Prostate gland (tissue), 2 donors: ENCODE data around the gene IL15RA. TPM values are rescaled to one million over a fixed set of nuclear protein-coding genes. Genes with fewer than 3 reads are reported as not detected.

Experiments
- small RNA-seq, 2 donors: library from RNA; depleted of rRNA; stranded (forward); fragments of <200 nt; gene quantifications; one replicate each; pipeline ENCODE3, GENCODE V24; 2016
- total RNA-seq, 2 donors: library from RNA; depleted of rRNA; stranded (reverse); fragments of >200 nt; gene quantifications; one replicate each; pipeline ENCODE4 v1.1.0, GENCODE V29; 2016

IL15RA gene
- total RNA-seq, 2 donors from 2014 or later = 11.7 to 18.5 TPM

Small RNAs within 50 kb of the gene (small RNA-seq; reads per million reads assigned to genes)
- 0 reads per million in 2 donors for gene RF00397

Other genes starting within 250 kb of the IL15RA start
- gene GDI2, start 164.1 kb downstream of the IL15RA start, total RNA-seq = 100 to 1,000 TPM; 186 to 218 TPM
- 10 to 100 TPM; 14.4 to 20.1 TPM for gene ANKRD16, start 87.7 kb downstream of the IL15RA start, total RNA-seq
- gene FBH1, start 87.3 kb downstream of the IL15RA start, total RNA-seq = 100 to 1,000 TPM in 1 of 2 donors, 10 to 100 TPM in 1; 75.0 to 172 TPM
- gene IL2RA, start 84.8 kb upstream of the IL15RA start, total RNA-seq = 1 to 10 TPM in 1 of 2 donors, not detected in 1; 1.9 TPM
- gene RBM17, start 111.5 kb upstream of the IL15RA start, total RNA-seq = 10 to 100 TPM; 40.5 to 59.2 TPM
- gene PFKFB3, start 225.4 kb upstream of the IL15RA start, total RNA-seq = 10 to 100 TPM; 24.3 to 52.7 TPM